ENCODE results near the gene PEX11B. TPM values are rescaled to one million over a fixed set of nuclear protein-coding genes. Genes with fewer than 3 reads are reported as not detected.

PEX11B gene
- total and polyA plus RNA-seq, 2 of the 8 experiments (the other 6 are each of a cell fraction or from before 2014, with no cell fraction given), result 9.1 to 15.1 TPM

DNA sequence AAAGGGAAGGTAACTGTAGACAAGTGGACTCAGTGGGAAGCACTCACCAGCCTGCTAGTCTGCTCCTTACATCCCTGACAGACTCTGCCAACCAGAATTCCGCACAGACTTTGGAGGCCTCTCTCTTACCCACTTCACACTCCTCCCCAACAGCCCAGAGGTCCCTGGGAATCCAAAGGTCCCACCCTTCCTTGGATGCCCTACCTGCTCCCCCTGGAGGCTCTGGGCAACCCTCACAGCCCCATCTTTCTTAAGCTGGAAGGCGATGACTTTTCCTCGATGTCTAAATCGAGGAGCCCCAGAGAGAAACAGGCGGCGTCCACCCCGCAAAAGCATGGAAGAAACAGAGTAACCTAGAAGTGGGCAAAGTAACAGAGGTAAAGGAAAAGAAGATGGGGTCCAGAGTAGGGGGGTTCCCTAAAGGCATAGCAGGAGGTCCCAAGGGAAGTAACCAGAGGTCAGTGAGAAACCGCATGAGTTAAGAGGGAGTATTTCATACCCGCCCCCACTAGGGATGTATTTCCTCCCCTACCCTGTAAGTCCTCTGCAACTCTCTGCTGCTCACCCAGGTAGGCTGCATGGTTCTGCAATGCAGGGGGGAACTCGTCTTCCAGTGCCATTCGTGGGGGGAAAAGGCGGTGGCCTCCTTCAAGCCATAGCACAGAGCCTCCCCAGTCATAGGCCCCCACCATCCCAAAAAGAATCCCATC is 17.1 kb downstream of the PEX11B start:
- Histone ChIP-seq H3K4me1 (replicated peaks in 1 of 4; ENCODE audit: control insufficient read depth in 3 of 4, insufficient read depth in 4 of 4, low read length in 3 of 4) (no peaks in the 10 kb centered on the region), H4K91ac (replicated peaks; ENCODE audit: insufficient read length, low read length) (no peak overlapping the region), H3K79me2 (ENCODE audit: control insufficient read depth in 1 of 2, insufficient read depth in 2 of 2, low read length in 2 of 2) (no peaks in the 10 kb centered on the region), H3K14ac (ENCODE audit: insufficient read length) (no peak overlapping the region), H3K23me2 (ENCODE audit: low read depth, low read length) (no peaks in the 10 kb centered on the region; the same call in 1 of the 2 replicates), H4K20me1 (replicated peaks in 1 of 2; ENCODE audit: control insufficient read depth in 1 of 2, insufficient read depth in 2 of 2, low read length in 2 of 2) (no peaks in the 10 kb centered on the region), H3K4ac (replicated peaks; ENCODE audit: insufficient read length, low read depth, low read length) (no peak overlapping the region), H3K23ac (ENCODE audit: insufficient read length) (no peak overlapping the region), H3K36me3 (ENCODE audit: control insufficient read depth in 2 of 4, insufficient read depth in 4 of 4, low read length in 3 of 4) (no peaks in the 10 kb centered on the region), H2BK12ac (ENCODE audit: low read depth, low read length) (no peak overlapping the region), H2AFZ (ENCODE audit: low read length) (peak overlapping the region; percentile 79; the same call in 1 of the 2 replicates), H3K9me3 (ENCODE audit: insufficient read depth in 2 of 2, low read depth in 1 of 2, low read length in 1 of 2) (no peaks in the 10 kb centered on the region), H4K8ac (ENCODE audit: extremely low read depth, insufficient read depth, low read length) (no peak overlapping the region; the same call in 1 of the 2 replicates), H3K18ac (ENCODE audit: extremely low read depth, low read length) (no peak overlapping the region), H3K27me3 (replicated peaks in 1 of 4; ENCODE audit: control insufficient read depth in 3 of 4, extremely low read depth in 1 of 4, insufficient read depth in 3 of 4, low read length in 3 of 4) (no peaks in the 10 kb centered on the region; a peak in 1 of 7 replicates), H3K27ac (ENCODE audit: low read depth, low read length) (no peak overlapping the region), H3K56ac (replicated peaks; ENCODE audit: insufficient read length, low read depth, low read length) (no peak overlapping the region), H2BK120ac (replicated peaks; ENCODE audit: low read depth, low read length) (no peak overlapping the region), H2BK20ac (ENCODE audit: low read length) (no peak overlapping the region), H2BK15ac (ENCODE audit: low read length) (0 out of 2 replicates have a peak overlapping the region, but pooled peaks have one; percentile 25), H3K79me1 (ENCODE audit: low read depth, low read length) (no peaks in the 10 kb centered on the region), H3K4me2 (ENCODE audit: insufficient read depth in 1 of 2, low read depth in 2 of 2, low read length in 2 of 2) (no peak overlapping the region), H2BK5ac (ENCODE audit: low read depth, low read length) (no peak overlapping the region), H2AK5ac (ENCODE audit: low read depth, low read length) (no peak overlapping the region), H3K4me3 (ENCODE audit: extremely low read depth in 1 of 4, insufficient read depth in 2 of 4, low read depth in 3 of 4, low read length in 4 of 4) (no peak overlapping the region), H3K9ac (replicated peaks in 1 of 4; ENCODE audit: extremely low read depth in 1 of 4, low read depth in 3 of 4, low read length in 3 of 4) (no peak overlapping the region), H4K5ac (ENCODE audit: insufficient read length, low read depth, low read length) (no peak overlapping the region)
- no peak for DNase-seq (ENCODE audit: low read depth in 1 of 2, low spot score in 2 of 2)
- FAIRE-seq, result no peak
- WGBS, 2 experiments (ENCODE audit: extremely low coverage in 1 of 2, insufficient coverage in 1 of 2, insufficient read length in 1 of 2, insufficient replicate concordance in 2 of 2, low coverage in 1 of 2, low lambda C conversion rate in 2 of 2, missing lambda C conversion rate in 1 of 2), result 85% methylated on average over 12 of the region's 12 CpGs; no CpG with 5 or more reads in 1 of the 2 experiments
- ChIA-PET CTCF (ENCODE audit: partially characterized antibody) (interaction anchor here (0.9 to 9.5 kb wide), 10 partner anchors 8 to 111 kb away, joined by 3 to 74 read pairs (median 4); partner anchors contain the start of genes ITGA10, NUDT17 and POLR3GL), POLR2A (ENCODE audit: partially characterized antibody) (interaction anchor here (0.6 to 1.5 kb wide), 4 partner anchors 10 to 43 kb away, joined by 3 to 6 read pairs (median 4); partner anchors contain the start of genes PEX11B and PIAS3)
- TF ChIP-seq, protein P1, sequence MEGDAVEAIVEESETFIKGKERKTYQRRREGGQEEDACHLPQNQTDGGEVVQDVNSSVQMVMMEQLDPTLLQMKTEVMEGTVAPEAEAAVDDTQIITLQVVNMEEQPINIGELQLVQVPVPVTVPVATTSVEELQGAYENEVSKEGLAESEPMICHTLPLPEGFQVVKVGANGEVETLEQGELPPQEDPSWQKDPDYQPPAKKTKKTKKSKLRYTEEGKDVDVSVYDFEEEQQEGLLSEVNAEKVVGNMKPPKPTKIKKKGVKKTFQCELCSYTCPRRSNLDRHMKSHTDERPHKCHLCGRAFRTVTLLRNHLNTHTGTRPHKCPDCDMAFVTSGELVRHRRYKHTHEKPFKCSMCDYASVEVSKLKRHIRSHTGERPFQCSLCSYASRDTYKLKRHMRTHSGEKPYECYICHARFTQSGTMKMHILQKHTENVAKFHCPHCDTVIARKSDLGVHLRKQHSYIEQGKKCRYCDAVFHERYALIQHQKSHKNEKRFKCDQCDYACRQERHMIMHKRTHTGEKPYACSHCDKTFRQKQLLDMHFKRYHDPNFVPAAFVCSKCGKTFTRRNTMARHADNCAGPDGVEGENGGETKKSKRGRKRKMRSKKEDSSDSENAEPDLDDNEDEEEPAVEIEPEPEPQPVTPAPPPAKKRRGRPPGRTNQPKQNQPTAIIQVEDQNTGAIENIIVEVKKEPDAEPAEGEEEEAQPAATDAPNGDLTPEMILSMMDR (IDR thresholded peaks at IDR 0.05; ENCODE audit: control extremely low read depth in 1 of 3, insufficient read depth in 1 of 3, low read depth in 1 of 3, low read length in 3 of 3), result peak; percentile 47 to 56 (median 49)
- peak in 1 of 2 experiments; percentile 39; a peak in 2 of 4 replicates for TF ChIP-seq RAD21 (IDR thresholded peaks at IDR 0.05 in 1 of 2, conservative IDR thresholded peaks at IDR 0.05 in 1 of 2; ENCODE audit: low read depth in 2 of 2, low read length in 2 of 2)
- no peak for TF ChIP-seq SP4 (IDR thresholded peaks at IDR 0.05; ENCODE audit: low read length)
